GM12891 (cell line): ENCODE results near the gene BRK1.
A peak's percentile ranks its signal among the peaks of the same experiment; 100 is the strongest.
"Not testable (repeated sequence)": the region's sequence is repeated elsewhere in the genome, so short reads cannot be mapped to it uniquely, and the experiment has no call there.

Experiments
- DNase-seq: peaks from one replicate; pipeline ENCODE4 v3.0.0; 2011; ENCODE audit warnings: low spot score; ENCODE audit not compliant: insufficient read length
- FAIRE-seq: peaks from 2 replicates; lab custom pipeline; 2011; peaks lifted over from hg19 to GRCh38; lab: Jason Lieb, UNC
- PAX5 ChIP-seq: IDR thresholded peaks from 2 replicates; pipeline ENCODE4 v1.6.1; 2011; ENCODE audit warnings: low read length, moderate library complexity, mild to moderate bottlenecking; ENCODE audit not compliant: insufficient read depth, severe bottlenecking
- POLR2A ChIP-seq: IDR thresholded peaks from 2 replicates; pipeline ENCODE4 v1.6.1; 2011; ENCODE audit warnings: low read depth, low read length, control low read depth
- POLR2AphosphoS5 ChIP-seq: IDR thresholded peaks from 2 replicates; pipeline ENCODE4 v1.6.1; 2011; ENCODE audit warnings: low read depth, low read length, control low read depth
- POU2F2 ChIP-seq: IDR thresholded peaks from 2 replicates; pipeline ENCODE4 v1.6.1; 2011; ENCODE audit warnings: low read depth, mild to moderate bottlenecking, control low read depth, low read length, moderate library complexity
- SPI1 ChIP-seq: IDR thresholded peaks from 2 replicates; pipeline ENCODE4 v1.6.1; 2011; ENCODE audit warnings: low read depth, low read length, control low read depth
- TAF1 ChIP-seq: IDR thresholded peaks from 2 replicates; pipeline ENCODE4 v1.6.1; 2011; ENCODE audit warnings: low read depth, low read length, control low read depth

Gene BRK1

DNA sequence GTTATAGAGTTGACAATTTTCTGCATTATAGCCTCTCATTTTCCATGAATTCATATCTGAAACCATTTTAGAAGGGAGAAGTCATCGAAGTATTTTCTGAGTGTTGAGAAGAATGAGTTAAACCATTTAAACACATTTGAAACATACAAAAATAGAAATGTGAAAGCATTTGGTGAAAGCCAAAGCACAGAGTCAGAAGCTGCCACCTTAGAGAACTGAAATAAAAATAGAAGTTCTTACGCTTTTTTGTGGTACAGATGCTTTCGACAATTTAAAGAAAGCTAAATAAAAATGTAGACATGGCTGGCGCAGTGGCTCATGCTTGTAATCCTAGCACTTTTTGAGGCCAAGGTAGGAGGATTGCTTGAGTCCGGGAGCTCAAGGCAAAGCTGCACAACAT is 16.4 kb upstream of the BRK1 start:
- DNase-seq (no peak), FAIRE-seq (no peak)
- TF ChIP-seq POLR2A: no peak
- TF ChIP-seq POU2F2: no peak
- TF ChIP-seq TAF1: no peak
- TF ChIP-seq SPI1: no peak
- TF ChIP-seq PAX5: no peak
- TF ChIP-seq POLR2AphosphoS5: no peak

DNA sequence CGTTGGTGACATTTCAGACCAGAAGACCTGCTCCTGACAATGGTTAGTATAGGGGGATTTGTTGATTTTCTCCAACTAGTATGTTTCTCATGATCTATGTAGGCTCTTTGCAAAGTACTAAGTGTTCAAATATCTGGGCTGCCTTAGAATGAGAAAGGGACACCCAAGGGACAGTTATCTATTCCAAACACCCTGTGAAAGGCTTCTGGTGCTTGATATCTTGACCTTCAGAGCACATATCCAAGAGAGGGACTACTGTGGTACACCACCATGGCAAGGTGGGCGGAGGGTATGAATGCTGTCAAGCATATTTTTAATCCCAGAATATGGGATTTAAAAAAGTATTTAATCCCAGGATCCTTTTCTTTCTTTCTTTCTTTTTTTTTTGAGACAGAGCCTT is 8.6 kb upstream of the BRK1 start:
- no peak for DNase-seq
- no peak for FAIRE-seq

DNA sequence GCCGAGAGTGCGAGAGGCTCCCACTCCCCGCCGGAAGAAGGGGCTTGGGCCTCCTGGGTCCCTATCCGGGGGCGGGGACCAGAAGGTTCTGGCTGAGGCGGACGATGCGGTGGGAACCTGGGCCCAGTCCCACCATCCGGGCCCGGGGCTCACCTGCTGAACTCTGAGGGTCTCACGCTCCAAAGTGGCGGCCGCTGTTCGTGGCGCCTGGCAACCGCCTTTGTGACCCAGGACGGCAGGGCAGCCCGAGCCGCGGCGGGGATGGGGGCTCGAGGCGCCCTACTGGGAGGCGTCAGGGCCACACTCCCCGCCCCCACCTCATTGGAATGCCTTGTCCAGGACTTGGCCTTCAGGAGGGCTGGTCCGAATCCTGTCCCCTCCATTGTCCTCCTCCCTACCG is 7.4 kb upstream of the BRK1 start, which contains the start of gene FANCD2OS:
FANCD2OS (minus strand) TSS at position 165 of the 400 bp plus-strand sequence. CDS start 3,481 bp downstream, outside the sequence.
- no peak for TF ChIP-seq PAX5
- TF ChIP-seq SPI1: no peak
- no peak for TF ChIP-seq POU2F2
- TF ChIP-seq POLR2A: no peak
- TF ChIP-seq POLR2AphosphoS5: no peak
- TF ChIP-seq TAF1: no peak
- no peak for FAIRE-seq
- no peak for DNase-seq

More for the DNA sequence above, 8.6 kb upstream of the BRK1 start:
- no peak for TF ChIP-seq POU2F2
- TF ChIP-seq PAX5: no peak
- TF ChIP-seq POLR2A: no peak
- TF ChIP-seq POLR2AphosphoS5: no peak
- no peak for TF ChIP-seq SPI1
- no peak for TF ChIP-seq TAF1

DNA sequence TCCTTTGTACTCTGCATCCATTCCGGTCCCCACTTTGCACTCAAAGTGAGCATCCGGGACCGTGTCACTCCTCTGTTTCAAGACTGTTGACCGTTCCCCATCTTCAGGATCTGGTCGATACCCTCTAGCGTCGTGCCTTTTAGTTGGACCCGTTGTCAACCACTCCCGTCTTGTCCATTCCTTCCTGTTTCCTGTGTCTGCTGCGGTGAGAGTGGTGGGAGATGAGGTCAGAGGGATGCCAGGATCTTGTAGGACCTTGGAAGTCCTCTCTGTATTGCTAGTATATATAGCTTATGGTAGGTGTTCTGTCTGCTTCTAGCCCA is 624 bp downstream of the BRK1 start:
- peak; percentile 57 for FAIRE-seq
- TF ChIP-seq PAX5 (no peak), POLR2AphosphoS5 (no peak), POU2F2 (no peak), SPI1 (no peak), POLR2A (no peak)
- DNase-seq: no peak

DNA sequence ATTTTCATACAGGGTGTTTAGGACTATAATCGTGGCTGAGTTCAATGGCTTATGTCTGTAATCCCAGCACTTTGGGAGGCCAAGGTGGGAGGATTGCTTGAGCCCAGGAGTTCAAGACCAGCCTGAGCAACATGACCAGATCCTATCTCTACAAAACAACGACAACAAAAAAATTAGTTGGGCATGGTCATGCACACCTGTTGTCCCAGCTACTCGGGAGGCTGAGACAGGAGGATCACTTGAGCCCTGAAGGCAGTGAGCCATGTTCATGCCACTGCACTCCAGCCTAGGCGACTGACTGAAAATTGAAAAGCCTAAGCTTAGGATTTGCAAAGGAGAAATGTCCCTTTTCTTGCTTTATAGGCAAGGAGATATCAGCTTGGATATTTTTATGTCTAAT is 1.5 kb downstream of the BRK1 start:
- no peak for TF ChIP-seq TAF1
- TF ChIP-seq POLR2AphosphoS5: no peak
- no peak for TF ChIP-seq POLR2A
- no peak for TF ChIP-seq POU2F2
- no peak for TF ChIP-seq PAX5
- no peak for TF ChIP-seq SPI1
- no peak for FAIRE-seq

DNA sequence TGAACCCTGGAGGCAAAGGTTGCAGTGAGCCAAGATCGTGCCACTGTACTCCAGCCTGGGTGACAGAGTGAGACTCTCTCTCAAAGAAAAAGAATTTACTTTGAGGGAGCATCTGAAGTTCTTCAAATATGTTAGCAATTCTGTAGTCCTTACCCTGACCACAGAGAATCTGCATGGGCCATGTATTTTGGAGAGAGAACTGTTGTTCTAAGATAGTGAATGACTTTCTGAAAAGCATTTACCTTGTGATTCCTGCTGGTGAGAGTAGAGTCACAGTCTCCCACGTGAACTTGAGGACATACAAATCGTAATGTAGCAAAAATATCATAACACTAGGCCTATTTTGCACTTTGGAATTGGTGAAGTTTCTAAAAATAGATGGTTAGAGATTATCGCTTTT is 3.9 kb downstream of the BRK1 start:
- no peak for TF ChIP-seq POLR2A
- no peak for TF ChIP-seq POU2F2
- TF ChIP-seq SPI1: no peak
- TF ChIP-seq TAF1: no peak
- TF ChIP-seq PAX5: no peak
- TF ChIP-seq POLR2AphosphoS5: no peak
- FAIRE-seq (no peak), DNase-seq (no peak)

More for the DNA sequence above, 1.5 kb downstream of the BRK1 start:
- no peak for DNase-seq

DNA sequence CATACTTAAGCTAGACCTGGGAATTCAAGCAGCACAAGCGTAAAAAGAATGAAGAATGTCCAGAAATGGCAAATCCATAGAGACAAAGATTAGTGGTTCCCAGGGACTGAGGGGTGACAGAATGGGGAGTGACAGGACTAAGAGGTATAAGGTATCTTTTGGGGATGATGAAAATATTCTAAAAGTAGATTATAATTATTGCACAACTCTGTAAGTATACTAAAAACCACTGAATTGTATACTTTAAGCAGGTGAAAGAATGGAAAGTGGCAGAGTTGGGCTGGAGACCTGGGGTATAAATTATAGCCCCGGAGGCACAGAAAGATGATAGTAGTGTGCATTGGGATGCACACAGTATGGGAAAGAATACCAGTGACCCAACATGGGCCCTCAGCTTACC is 5.6 kb downstream of the BRK1 start:
- TF ChIP-seq SPI1 (no peak), POU2F2 (no peak), TAF1 (no peak), PAX5 (no peak), POLR2A (no peak), POLR2AphosphoS5 (no peak)
- DNase-seq (no peak), FAIRE-seq (no peak)

DNA sequence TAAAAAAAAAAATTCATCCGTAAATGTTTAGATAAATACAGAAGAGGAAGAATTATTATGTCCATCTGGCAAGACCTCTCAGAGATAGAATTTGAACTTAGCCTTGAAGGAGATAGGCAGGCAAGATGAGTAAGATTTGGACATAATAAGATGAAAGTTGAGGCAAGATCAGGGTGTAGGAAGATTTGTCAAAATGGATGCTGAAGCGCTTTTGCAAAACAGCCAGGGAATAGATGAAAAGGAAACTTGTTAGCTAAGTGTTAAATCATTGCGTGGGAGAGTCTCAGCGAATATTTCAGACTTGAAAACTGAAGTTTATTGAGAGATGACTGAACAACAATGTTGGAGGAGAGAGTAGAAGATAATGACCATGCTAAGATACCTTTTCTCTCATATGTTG is 7.2 kb downstream of the BRK1 start:
- TF ChIP-seq PAX5 (no peak), SPI1 (no peak), POLR2AphosphoS5 (no peak), TAF1 (no peak), POU2F2 (no peak), POLR2A (no peak)
- DNase-seq: no peak
- peak; percentile 20 for FAIRE-seq

DNA sequence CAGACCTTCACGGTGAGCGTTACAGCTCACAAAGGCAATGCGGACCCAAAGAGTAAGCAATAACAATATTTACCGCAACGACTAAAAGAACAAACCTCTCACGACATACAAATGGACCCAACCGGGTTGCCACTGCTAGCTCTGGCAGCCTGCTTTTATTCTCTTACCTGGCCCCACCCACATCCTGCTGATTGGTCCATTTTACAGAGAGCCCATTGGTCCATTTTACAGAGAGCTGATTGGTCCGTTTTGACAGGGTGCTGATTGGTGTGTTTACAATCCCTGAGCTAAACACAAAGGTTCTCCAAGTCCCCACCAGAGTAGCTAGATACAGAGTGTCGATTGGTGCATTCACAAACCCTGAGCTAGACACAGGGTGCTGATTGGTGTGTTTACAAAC is 20.4 kb downstream of the BRK1 start:
- not testable (repeated sequence) for DNase-seq, FAIRE-seq

DNA sequence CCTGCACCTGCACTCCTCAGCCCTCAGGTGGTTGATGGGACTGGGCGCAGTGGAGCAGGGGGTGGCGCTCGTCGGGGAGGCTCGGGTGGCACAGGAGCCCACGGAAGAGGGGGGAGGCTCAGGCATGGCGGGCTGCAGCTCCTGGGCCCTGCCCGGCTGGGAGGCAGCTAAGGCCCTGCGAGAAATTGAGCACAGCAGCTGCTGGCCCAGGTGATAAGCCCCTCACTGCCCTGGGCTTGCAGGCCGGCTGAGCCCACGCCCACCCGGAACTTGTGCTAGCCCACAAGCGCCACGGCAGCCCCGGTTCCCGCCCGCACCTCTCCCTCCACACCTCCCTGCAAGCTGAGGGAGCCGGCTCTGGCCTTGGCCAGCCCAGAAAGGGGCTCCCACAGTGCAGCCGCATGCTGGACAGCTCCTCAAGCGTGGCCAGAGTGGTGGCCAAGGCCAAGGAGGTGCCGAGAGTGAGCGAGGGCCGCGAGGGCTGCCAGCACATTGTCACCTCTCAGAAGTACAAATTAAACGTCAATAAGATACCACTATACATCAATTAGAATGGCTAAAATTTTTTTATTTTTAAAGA is 21.0 kb downstream of the BRK1 start:
- FAIRE-seq (no peak), DNase-seq (no peak)
- TF ChIP-seq POLR2A (no peak), TAF1 (no peak), POU2F2 (no peak), POLR2AphosphoS5 (no peak), PAX5 (no peak), SPI1 (no peak)

DNA sequence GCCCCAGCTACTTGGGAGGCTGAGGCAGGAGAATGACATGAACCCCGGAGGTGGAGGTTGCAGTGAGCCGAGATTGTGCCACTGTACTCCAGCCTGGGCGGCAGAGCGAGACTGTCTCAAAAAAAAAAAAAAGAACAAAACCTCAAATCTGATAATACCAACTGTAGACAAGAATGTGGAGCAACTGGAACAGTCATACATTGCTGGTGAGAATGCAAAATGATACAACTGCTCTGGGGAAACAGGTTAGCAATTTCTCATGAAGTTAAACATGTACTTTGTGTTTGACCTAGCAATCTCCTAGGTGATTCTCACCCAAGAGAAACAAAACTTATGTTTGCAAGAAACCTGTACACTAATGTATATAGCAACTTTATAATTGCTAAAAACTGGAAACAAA is 21.7 kb downstream of the BRK1 start:
- FAIRE-seq (no peak), DNase-seq (no peak)
- TF ChIP-seq PAX5 (no peak), TAF1 (no peak), POLR2A (no peak), POLR2AphosphoS5 (no peak), SPI1 (no peak), POU2F2 (no peak)

DNA sequence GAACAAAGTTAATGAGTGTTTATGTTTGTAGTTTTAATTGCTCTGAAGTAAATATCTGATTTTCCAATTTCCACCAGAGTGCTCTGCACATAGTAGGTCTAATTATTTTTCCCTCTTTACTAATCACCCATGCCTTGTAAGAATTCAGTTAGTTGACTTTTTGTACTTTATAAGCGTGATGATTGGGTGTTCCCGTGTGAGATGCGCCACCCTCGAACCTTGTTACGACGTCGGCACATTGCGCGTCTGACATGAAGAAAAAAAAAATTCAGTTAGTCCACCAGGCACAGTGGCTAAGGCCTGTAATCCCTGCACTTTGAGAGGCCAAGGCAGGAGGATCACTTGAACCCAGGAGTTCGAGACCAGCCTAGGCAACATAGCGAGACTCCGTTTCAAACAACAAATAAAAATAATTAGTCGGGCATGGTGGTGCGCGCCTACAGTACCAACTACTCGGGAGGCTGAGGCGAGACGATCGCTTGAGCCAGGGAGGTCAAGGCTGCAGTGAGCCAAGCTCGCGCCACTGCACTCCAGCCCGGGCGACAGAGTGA is 25.6 kb downstream of the BRK1 start:
- DNase-seq: no peak
- no peak for TF ChIP-seq TAF1
- no peak for TF ChIP-seq SPI1
- no peak for TF ChIP-seq POLR2AphosphoS5
- FAIRE-seq: no peak
